ENCODE data around the gene FHIT.
"Not testable (repeated sequence)": the region's sequence is repeated elsewhere in the genome, so short reads cannot be mapped to it uniquely, and the experiment has no call there.

The FHIT gene

GRCh38 chr3:61108247-61109019, 142.8 kb downstream of the FHIT start:
- DNase-seq, result no peak

GRCh38 chr3:61094608-61095007, 156.6 kb downstream of the FHIT start:
- DNase-seq, result no peak

GRCh38 chr3:61093364-61093763, 157.9 kb downstream of the FHIT start:
- DNase-seq, result no peak

- no peak for DNase-seq
Observed at GRCh38 chr3:61092870-61093269, 158.4 kb downstream of the FHIT start.

GRCh38 chr3:61090389-61091169, 160.7 kb downstream of the FHIT start:
- no peak for DNase-seq

GRCh38 chr3:61087465-61087864, 163.8 kb downstream of the FHIT start:
- DNase-seq, result no peak

- no peak for DNase-seq
Observed at GRCh38 chr3:61081554-61081953, 169.7 kb downstream of the FHIT start.

GRCh38 chr3:61080737-61081445, 170.4 kb downstream of the FHIT start:
- no peak for DNase-seq

GRCh38 chr3:61078048-61078752, 173.1 kb downstream of the FHIT start:
- DNase-seq, result no peak

GRCh38 chr3:61077551-61077950, 173.7 kb downstream of the FHIT start:
- DNase-seq, result no peak

- no peak for DNase-seq
Observed at GRCh38 chr3:61074783-61075182, 176.5 kb downstream of the FHIT start.

- DNase-seq, result no peak
Observed at GRCh38 chr3:61073566-61074165, 177.6 kb downstream of the FHIT start.

- no peak for DNase-seq
Observed at GRCh38 chr3:61068084-61068483, 183.2 kb downstream of the FHIT start.

- DNase-seq, result no peak
Observed at GRCh38 chr3:61066800-61067199, 184.5 kb downstream of the FHIT start.

GRCh38 chr3:61066222-61066621, 185.0 kb downstream of the FHIT start:
- not testable (repeated sequence) for DNase-seq

- DNase-seq, result no peak
Observed at GRCh38 chr3:61065451-61066011, 185.7 kb downstream of the FHIT start.

- DNase-seq, result no peak
Observed at GRCh38 chr3:61061092-61061723, 190.0 kb downstream of the FHIT start.

GRCh38 chr3:61060411-61060861, 190.8 kb downstream of the FHIT start:
- no peak for DNase-seq

- no peak for DNase-seq
Observed at GRCh38 chr3:61058836-61059235, 192.4 kb downstream of the FHIT start.

GRCh38 chr3:61057464-61057863, 193.8 kb downstream of the FHIT start:
- no peak for DNase-seq

GRCh38 chr3:61055447-61055846, 195.8 kb downstream of the FHIT start:
- DNase-seq, result no peak
